ENCODE results near the gene OAT.

- TF ChIP-seq, protein P1, sequence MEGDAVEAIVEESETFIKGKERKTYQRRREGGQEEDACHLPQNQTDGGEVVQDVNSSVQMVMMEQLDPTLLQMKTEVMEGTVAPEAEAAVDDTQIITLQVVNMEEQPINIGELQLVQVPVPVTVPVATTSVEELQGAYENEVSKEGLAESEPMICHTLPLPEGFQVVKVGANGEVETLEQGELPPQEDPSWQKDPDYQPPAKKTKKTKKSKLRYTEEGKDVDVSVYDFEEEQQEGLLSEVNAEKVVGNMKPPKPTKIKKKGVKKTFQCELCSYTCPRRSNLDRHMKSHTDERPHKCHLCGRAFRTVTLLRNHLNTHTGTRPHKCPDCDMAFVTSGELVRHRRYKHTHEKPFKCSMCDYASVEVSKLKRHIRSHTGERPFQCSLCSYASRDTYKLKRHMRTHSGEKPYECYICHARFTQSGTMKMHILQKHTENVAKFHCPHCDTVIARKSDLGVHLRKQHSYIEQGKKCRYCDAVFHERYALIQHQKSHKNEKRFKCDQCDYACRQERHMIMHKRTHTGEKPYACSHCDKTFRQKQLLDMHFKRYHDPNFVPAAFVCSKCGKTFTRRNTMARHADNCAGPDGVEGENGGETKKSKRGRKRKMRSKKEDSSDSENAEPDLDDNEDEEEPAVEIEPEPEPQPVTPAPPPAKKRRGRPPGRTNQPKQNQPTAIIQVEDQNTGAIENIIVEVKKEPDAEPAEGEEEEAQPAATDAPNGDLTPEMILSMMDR (IDR thresholded peaks at IDR 0.05), result no peak
- no peak for TF ChIP-seq POLR2A (IDR thresholded peaks at IDR 0.05)
These were observed 32.3 kb downstream of the OAT start for GRCh38 chr10:124386186-124387077.
